H1 (cell line): ENCODE data around the gene SRRM4. TPM values are rescaled to one million over a fixed set of nuclear protein-coding genes. Genes with fewer than 3 reads are reported as not detected.

Experiments used
- CTCF ChIA-PET: fragments of 300-600 bp; sonication (Branson Sonifier 250); formaldehyde crosslinking; loops from one replicate; lab custom pipeline; 2021; ENCODE audit not compliant: partially characterized antibody; lab: Charles Lee
- POLR2A ChIA-PET: fragments of 300-600 bp; sonication (Branson Sonifier 250); formaldehyde crosslinking; loops from one replicate; lab custom pipeline; 2021; ENCODE audit warnings: inconsistent platforms; ENCODE audit not compliant: partially characterized antibody; lab: Charles Lee
- DNase-seq, 2 experiments: peaks; one replicate each; pipeline versions ENCODE4 v3.0.0 to v3.0.0-alpha.2; 2010 to 2022; ENCODE audit warnings: low spot score in 2 of 2, low read depth in 1 of 2, mixed read lengths in 1 of 2
- FAIRE-seq: peaks from 2 replicates; lab custom pipeline; 2011; peaks lifted over from hg19 to GRCh38; lab: Jason Lieb, UNC
- H2AFZ ChIP-seq: 2 replicates; pipeline ENCODE4 v1.8.1; 2012; ENCODE audit warnings: low read length, inconsistent platforms
- H2AK5ac ChIP-seq: 2 replicates; pipeline ENCODE4 v1.6.1; 2013; ENCODE audit warnings: low read depth, low read length
- H2BK120ac ChIP-seq: replicated peaks from 2 replicates; pipeline ENCODE3; 2013; ENCODE audit warnings: low read depth, low read length, inconsistent platforms
- H2BK12ac ChIP-seq: 2 replicates; pipeline ENCODE4 v1.6.1; 2013; ENCODE audit warnings: low read depth, low read length
- H2BK15ac ChIP-seq: 2 replicates; pipeline ENCODE4 v1.6.1; 2013; ENCODE audit warnings: low read length
- H2BK20ac ChIP-seq: 2 replicates; pipeline ENCODE4 v1.6.1; 2013; ENCODE audit warnings: low read length
- H2BK5ac ChIP-seq: 2 replicates; pipeline ENCODE4 v1.6.1; 2013; ENCODE audit warnings: low read depth, low read length
- H3K14ac ChIP-seq: 2 replicates; pipeline ENCODE4 v1.6.1; 2013; ENCODE audit warnings: inconsistent platforms; ENCODE audit not compliant: insufficient read length
- H3K18ac ChIP-seq: 2 replicates; pipeline ENCODE4 v1.6.1; 2013; ENCODE audit warnings: low read length; ENCODE audit errors: extremely low read depth
- H3K23ac ChIP-seq: 2 replicates; pipeline ENCODE4 v1.6.1; 2013; ENCODE audit warnings: inconsistent platforms; ENCODE audit not compliant: insufficient read length
- H3K23me2 ChIP-seq: 2 replicates; pipeline ENCODE4 v1.6.1; 2013; ENCODE audit warnings: low read depth, low read length
- H3K27ac ChIP-seq: 2 replicates; pipeline ENCODE4 v1.6.1; 2011; ENCODE audit warnings: low read depth, low read length, inconsistent platforms
- H3K27me3 ChIP-seq, 4 experiments: replicated peaks in 1 of 4; 1 replicate in 1 of 4; 2 replicates in 3 of 4; pipeline versions ENCODE4 v1.6.1 to v1.8.1; 2011 to 2013; ENCODE audit warnings: low read length in 3 of 4, mild to moderate bottlenecking in 3 of 4, inconsistent platforms in 2 of 4, mixed read lengths in 2 of 4, moderate library complexity in 1 of 4; ENCODE audit not compliant: control insufficient read depth in 3 of 4, insufficient read depth in 3 of 4; ENCODE audit errors: extremely low read depth in 1 of 4
- H3K36me3 ChIP-seq, 4 experiments: 2 replicates each; pipeline versions ENCODE4 v1.6.1 to v1.8.1; 2011 to 2013; ENCODE audit warnings: mild to moderate bottlenecking in 4 of 4, low read length in 3 of 4, moderate library complexity in 2 of 4, control low read depth in 1 of 4, inconsistent platforms in 1 of 4; ENCODE audit not compliant: insufficient read depth in 4 of 4, control insufficient read depth in 2 of 4
- H3K4ac ChIP-seq: replicated peaks from 2 replicates; pipeline ENCODE3; 2013; ENCODE audit warnings: low read length, low read depth, mixed read lengths, inconsistent platforms; ENCODE audit not compliant: insufficient read length
- H3K4me1 ChIP-seq, 4 experiments: replicated peaks in 1 of 4; 1 replicate in 1 of 4; 2 replicates in 3 of 4; pipeline versions ENCODE4 v1.6.1 to v1.8.1; 2011 to 2013; ENCODE audit warnings: low read length in 3 of 4, inconsistent platforms in 2 of 4, mixed read lengths in 1 of 4; ENCODE audit not compliant: insufficient read depth in 4 of 4, control insufficient read depth in 3 of 4
- H3K4me2 ChIP-seq, 2 experiments: 2 replicates each; pipeline versions ENCODE4 v1.6.1 to v1.8.1; 2011 to 2013; ENCODE audit warnings: low read depth in 2 of 2, low read length in 2 of 2, control low read depth in 1 of 2, inconsistent platforms in 1 of 2, mild to moderate bottlenecking in 1 of 2; ENCODE audit not compliant: insufficient read depth in 1 of 2
- H3K4me3 ChIP-seq, 4 experiments: fragments of 200-600, 300-600 bp in 1 of 4; sonication (generic), shearing (Covaris generic), sonication (Bioruptor Twin) in 1 of 4; 2 replicates each; pipeline versions ENCODE4 v1.5.1 to v1.8.1; 2011 to 2016; ENCODE audit warnings: low read length in 4 of 4, low read depth in 3 of 4, control low read depth in 2 of 4, inconsistent platforms in 2 of 4, mild to moderate bottlenecking in 2 of 4, mixed read lengths in 1 of 4, moderate library complexity in 1 of 4; ENCODE audit not compliant: insufficient read depth in 2 of 4; ENCODE audit errors: extremely low read depth in 1 of 4
- H3K56ac ChIP-seq: replicated peaks from 2 replicates; pipeline ENCODE3; 2013; ENCODE audit warnings: low read depth, mild to moderate bottlenecking, mixed read lengths, low read length, inconsistent platforms; ENCODE audit not compliant: insufficient read length
- H3K79me1 ChIP-seq: 2 replicates; pipeline ENCODE4 v1.6.1; 2013; ENCODE audit warnings: low read depth, low read length, control low read depth
- H3K79me2 ChIP-seq, 2 experiments: 2 replicates each; pipeline versions ENCODE4 v1.6.1 to v1.8.1; 2012 to 2013; ENCODE audit warnings: low read length in 2 of 2, mild to moderate bottlenecking in 2 of 2, inconsistent platforms in 1 of 2; ENCODE audit not compliant: insufficient read depth in 2 of 2, control insufficient read depth in 1 of 2
- H3K9ac ChIP-seq, 4 experiments: replicated peaks in 1 of 4; 1 replicate in 1 of 4; 2 replicates in 3 of 4; pipeline versions ENCODE4 v1.6.1 to v1.8.1; 2011 to 2013; ENCODE audit warnings: low read depth in 3 of 4, low read length in 3 of 4, control low read depth in 2 of 4, mild to moderate bottlenecking in 2 of 4, moderate library complexity in 2 of 4, inconsistent platforms in 1 of 4; ENCODE audit errors: extremely low read depth in 1 of 4
- H3K9me3 ChIP-seq, 2 experiments: 2 replicates each; pipeline versions ENCODE4 v1.6.1 to v1.8.1; 2012 to 2013; ENCODE audit warnings: mild to moderate bottlenecking in 2 of 2, moderate library complexity in 2 of 2, control low read depth in 1 of 2, inconsistent platforms in 1 of 2, low read depth in 1 of 2, low read length in 1 of 2, mixed read lengths in 1 of 2; ENCODE audit not compliant: insufficient read depth in 2 of 2
- H4K20me1 ChIP-seq, 2 experiments: replicated peaks in 1 of 2; 2 replicates each; pipeline versions ENCODE3 to v1.8.1; 2011 to 2013; ENCODE audit warnings: inconsistent platforms in 2 of 2, low read length in 2 of 2, mild to moderate bottlenecking in 1 of 2; ENCODE audit not compliant: insufficient read depth in 2 of 2, control insufficient read depth in 1 of 2
- H4K5ac ChIP-seq: 2 replicates; pipeline ENCODE4 v1.6.1; 2013; ENCODE audit warnings: low read length, low read depth, mixed read lengths, inconsistent platforms; ENCODE audit not compliant: insufficient read length
- H4K8ac ChIP-seq: 2 replicates; pipeline ENCODE4 v1.8.0; 2013; ENCODE audit warnings: mild to moderate bottlenecking, moderate library complexity, low read length, inconsistent platforms; ENCODE audit not compliant: insufficient read depth; ENCODE audit errors: extremely low read depth
- H4K91ac ChIP-seq: replicated peaks from 2 replicates; pipeline ENCODE3; 2013; ENCODE audit warnings: low read length, mixed read lengths, inconsistent platforms; ENCODE audit not compliant: insufficient read length
- ASH2L ChIP-seq: fragments of 200-600, 300-600 bp; sonication (generic); IDR thresholded peaks from one replicate; pipeline ENCODE4 v1.7.1; 2017; ENCODE audit warnings: low read length
- BCL11A ChIP-seq, 2 experiments: IDR thresholded peaks; one replicate each; pipeline ENCODE4 v1.6.1; 2011; ENCODE audit warnings: low read depth in 2 of 2, low read length in 2 of 2, mild to moderate bottlenecking in 2 of 2
- CTBP2 ChIP-seq: IDR thresholded peaks from 2 replicates; pipeline ENCODE4 v1.7.0; 2011; ENCODE audit warnings: borderline replicate concordance, mild to moderate bottlenecking, moderate library complexity, mixed read lengths, low read length; ENCODE audit not compliant: insufficient read depth, insufficient read length
- EP300 ChIP-seq, 2 experiments: IDR thresholded peaks; 1 replicate in 1 of 2; 2 replicates in 1 of 2; pipeline ENCODE4 v1.6.1; 2011 to 2012; ENCODE audit warnings: low read depth in 2 of 2, low read length in 2 of 2, mild to moderate bottlenecking in 2 of 2, borderline replicate concordance in 1 of 2, inconsistent platforms in 1 of 2, moderate library complexity in 1 of 2
- HDAC6 ChIP-seq: IDR thresholded peaks from one replicate; pipeline ENCODE4 v1.7.1; 2012; ENCODE audit warnings: low read depth, mild to moderate bottlenecking, inconsistent platforms, low read length, moderate library complexity
- JUN ChIP-seq: IDR thresholded peaks from 2 replicates; pipeline ENCODE4 v1.6.1; 2011; ENCODE audit warnings: low read depth, mild to moderate bottlenecking, improper control_type of control experiment, low read length
- JUND ChIP-seq: IDR thresholded peaks from 2 replicates; pipeline ENCODE4 v1.6.1; 2011; ENCODE audit warnings: mild to moderate bottlenecking, improper control_type of control experiment, low read length
- NRF1 ChIP-seq: IDR thresholded peaks from 2 replicates; pipeline ENCODE4 v1.6.1; 2011; ENCODE audit warnings: mild to moderate bottlenecking, low read depth, low read length, improper control_type of control experiment
- PHF8 ChIP-seq: fragments of 200-600 bp; sonication (generic); conservative IDR thresholded peaks from 2 replicates; pipeline ENCODE4 v1.7.1; 2012; ENCODE audit warnings: low read depth, mild to moderate bottlenecking, inconsistent platforms, low read length, moderate library complexity
- RXRA ChIP-seq: IDR thresholded peaks from 2 replicates; pipeline ENCODE4 v1.6.1; 2011; ENCODE audit warnings: low read depth, mild to moderate bottlenecking, low read length, moderate library complexity; ENCODE audit not compliant: insufficient read depth
- SP1 ChIP-seq: IDR thresholded peaks from 2 replicates; pipeline ENCODE4 v1.6.1; 2011; ENCODE audit warnings: low read depth, low read length
- SP2 ChIP-seq: IDR thresholded peaks from 2 replicates; pipeline ENCODE4 v1.6.1; 2012; ENCODE audit warnings: mild to moderate bottlenecking, low read length, inconsistent platforms
- SRF ChIP-seq: IDR thresholded peaks from 2 replicates; pipeline ENCODE4 v1.6.1; 2011; ENCODE audit warnings: mild to moderate bottlenecking, low read depth, low read length, moderate library complexity
- TAF7 ChIP-seq: optimal IDR thresholded peaks from 2 replicates; pipeline ENCODE3; 2011; ENCODE audit warnings: low read depth, mild to moderate bottlenecking, inconsistent platforms, low read length, moderate library complexity, borderline replicate concordance
- TEAD4 ChIP-seq: IDR thresholded peaks from 2 replicates; pipeline ENCODE4 v1.6.1; 2012; ENCODE audit warnings: low read depth, low read length, inconsistent platforms, mixed read lengths
- WGBS, 2 experiments: shearing (Covaris generic) in 1 of 2; methylation state at CpG; one replicate each; pipeline versions ENCODE4 v1.1.6 to v1.1.7; 2013 to 2015; ENCODE audit warnings: low lambda C conversion rate in 2 of 2, mixed read lengths in 2 of 2, inconsistent platforms in 1 of 2, low coverage in 1 of 2, missing lambda C conversion rate in 1 of 2; ENCODE audit not compliant: insufficient replicate concordance in 2 of 2, insufficient coverage in 1 of 2, insufficient read length in 1 of 2; ENCODE audit errors: extremely low coverage in 1 of 2, missing lambda C conversion rate in 1 of 2; 5-methylcytosine and 5-hydroxymethylcytosine counted together
- polyA plus RNA-seq, 7 experiments: library from polyadenylated mRNA; depleted of rRNA in 3 of 7; stranded (reverse) in 5 of 7; unstranded in 2 of 7; fragments of >200 nt in 5 of 7; fragments of 200-250 nt in 2 of 7; gene quantifications; 1 replicate in 5 of 7; 2 replicates in 1 of 7; 4 replicates in 1 of 7; pipeline versions ENCODE4 v1.2.1 to v1.2.3, GENCODE V29; 2011 to 2013; ENCODE audit warnings: missing spikeins in 2 of 7, mixed read lengths in 2 of 7
- total RNA-seq: library from RNA; stranded (reverse); fragmentation: NEBNext Ultra II Directional; extraction: Animal tissue kit (Norgen Biotek cat#: 25700); gene quantifications from 2 replicates; pipeline ENCODE4 v1.2.1, GENCODE V29; 2021

SRRM4 gene
- total and polyA plus RNA-seq, 2 of the 8 experiments (the other 6 are each of a cell fraction or from before 2014, with no cell fraction given) = 0.53 to 1.1 TPM

- DNase-seq = no peak
- 82% methylated on average over 7 of the region's 7 CpGs; no CpG with 5 or more reads in 1 of the 2 experiments for WGBS, 2 experiments
- Histone ChIP-seq H3K9me3 (no peaks in the 10 kb centered on the region), H3K4me3 (no peak overlapping the region), H2AFZ (no peak overlapping the region), H3K56ac (no peak overlapping the region), H4K8ac (no peak overlapping the region), H2BK20ac (peak overlapping the region; percentile 83; the same call in 1 of the 2 replicates), H3K23me2 (no peaks in the 10 kb centered on the region), H2BK120ac (no peak overlapping the region), H3K79me1 (no peaks in the 10 kb centered on the region), H4K5ac (no peak overlapping the region), H3K36me3 (no peaks in the 10 kb centered on the region), H3K27me3 (no peaks in the 10 kb centered on the region; a peak in 1 of 7 replicates), H3K27ac (no peak overlapping the region), H3K4me2 (no peak overlapping the region), H2BK12ac (no peak overlapping the region), H4K91ac (no peak overlapping the region), H2AK5ac (no peak overlapping the region), H3K9ac (no peak overlapping the region), H4K20me1 (no peaks in the 10 kb centered on the region), H3K14ac (no peak overlapping the region), H3K4ac (no peak overlapping the region), H3K18ac (no peak overlapping the region), H2BK15ac (0 out of 2 replicates have a peak overlapping the region, but pooled peaks have one; percentile 2), H2BK5ac (no peak overlapping the region), H3K79me2 (no peaks in the 10 kb centered on the region), H3K4me1 (peaks cover 0 to 6% (median 4%) of the 10 kb centered on the region in 4 experiments; a peak in 5 of 7 replicates), H3K23ac (no peak overlapping the region)
- ChIA-PET CTCF (interaction anchor here (0.9 to 2.2 kb wide), 3 partner anchors 14 to 54 kb away, joined by 3 to 5 read pairs (median 4); no protein-coding TSS in a partner anchor), POLR2A (interaction anchor here (1.1 kb wide), 1 partner anchor 15 kb away, joined by 3 read pairs; no protein-coding TSS in a partner anchor)
- no peak for FAIRE-seq
- TF ChIP-seq CTBP2 (no peak), RXRA (no peak), BCL11A (IDR thresholded peaks at IDR 0.05; ENCODE audit: low read depth in 2 of 2, low read length in 2 of 2) (no peak), NRF1 (no peak), SRF (no peak), HDAC6 (no peak), PHF8 (no peak), TEAD4 (no peak), ASH2L (no peak), JUND (no peak), TAF7 (no peak), JUN (no peak), SP2 (no peak), SP1 (no peak), EP300 (IDR thresholded peaks at IDR 0.05; ENCODE audit: borderline replicate concordance in 1 of 2, low read depth in 2 of 2, low read length in 2 of 2) (no peak)
These were observed 100.7 kb downstream of the SRRM4 start for GRCh38 chr12:119082016-119082415.
